Measurements from ENCODE around the gene DDX53. TPM values are rescaled to one million over a fixed set of nuclear protein-coding genes. Genes with fewer than 3 reads are reported as not detected.

Gene DDX53
- total RNA-seq, 1 donor from 2014 or later = not detected

DNA sequence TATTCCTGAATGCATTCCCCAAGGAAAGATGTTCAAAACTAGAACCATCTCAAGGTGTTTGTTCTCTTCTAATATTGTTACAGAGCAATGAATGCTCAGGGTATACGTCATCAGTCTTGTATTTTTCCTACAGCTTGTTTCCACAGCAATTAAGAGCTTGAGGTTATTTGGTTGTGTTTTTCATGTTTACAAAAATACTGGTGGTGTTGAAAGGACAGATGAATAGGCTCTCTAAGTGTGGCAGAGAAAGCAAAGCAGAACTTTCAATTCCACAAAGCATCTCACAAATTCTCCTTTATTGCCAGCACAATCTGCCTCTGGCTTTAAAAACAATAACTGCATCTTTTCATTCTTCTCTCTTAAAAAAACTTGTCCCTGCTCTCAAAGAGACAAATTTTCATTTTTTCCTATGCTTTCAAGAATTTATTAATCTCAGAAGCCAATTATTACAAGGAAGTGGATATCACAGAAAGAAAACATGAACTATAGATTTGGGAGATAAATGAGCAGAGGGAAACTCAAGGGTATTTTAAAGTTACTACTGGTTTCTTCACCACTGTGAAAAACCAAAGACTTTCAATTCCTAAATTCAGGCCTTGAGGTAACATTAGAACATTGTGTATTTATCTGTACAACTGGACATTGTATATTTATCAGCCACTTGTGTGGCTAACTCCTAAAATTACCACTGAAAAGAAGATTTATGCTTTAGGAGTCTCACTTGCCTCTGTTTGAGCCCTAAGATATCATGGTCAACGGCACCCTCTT lies 49.2 kb downstream of the DDX53 start:
- no peak for DNase-seq (ENCODE audit: low read depth in 2 of 2)

DNA sequence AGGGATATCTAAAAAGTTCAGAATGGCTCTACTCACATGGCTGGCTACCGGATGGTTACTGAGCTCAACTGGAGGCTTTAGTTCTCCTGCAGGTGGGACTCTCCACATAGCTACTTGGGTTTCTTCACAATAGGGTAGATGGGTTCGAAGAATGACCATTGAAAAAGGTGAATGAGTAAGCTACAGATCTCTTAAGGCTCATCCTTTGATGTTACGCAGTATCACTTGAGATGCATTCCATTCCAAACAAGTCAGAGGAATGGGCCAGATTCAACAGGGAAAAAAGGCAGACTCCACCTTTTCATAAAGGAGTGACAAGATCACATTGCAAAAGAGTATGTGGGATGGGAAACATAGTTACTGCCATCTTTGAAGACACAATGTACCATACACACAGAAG lies 52.6 kb downstream of the DDX53 start:
- no peak for DNase-seq (ENCODE audit: low read depth in 2 of 2)
